Nephron progenitor cell (in vitro differentiated cells): ENCODE results near the gene DCLK1.

ENCODE experiments used
- DNase-seq: peaks from one replicate; pipeline ENCODE4 v3.0.0; 2021
- H3K27ac Mint-ChIP-seq: 2 replicates; pipeline ENCODE4 v1.8.0; 2021; ENCODE audit warnings: mild to moderate bottlenecking, moderate library complexity, mixed read lengths
- H3K27me3 Mint-ChIP-seq: 2 replicates; pipeline ENCODE4 v1.8.0; 2021; ENCODE audit warnings: mild to moderate bottlenecking, low read depth, mixed read lengths; ENCODE audit not compliant: poor library complexity
- H3K36me3 Mint-ChIP-seq: 2 replicates; pipeline ENCODE4 v1.8.0; 2021; ENCODE audit warnings: low read depth, mixed read lengths
- H3K4me1 Mint-ChIP-seq: 2 replicates; pipeline ENCODE4 v1.8.0; 2021; ENCODE audit warnings: mixed read lengths
- H3K4me3 Mint-ChIP-seq: 2 replicates; pipeline ENCODE4 v1.8.0; 2021; ENCODE audit warnings: mild to moderate bottlenecking, moderate library complexity, mixed read lengths
- H3K9me3 Mint-ChIP-seq: 2 replicates; pipeline ENCODE4 v1.8.0; 2021; ENCODE audit warnings: mild to moderate bottlenecking, moderate library complexity, mixed read lengths
- CTCF ChIP-seq: fragments of 200-600 bp; sonication (generic); IDR thresholded peaks from 2 replicates; pipeline ENCODE4 v1.5.0; 2021; ENCODE audit warnings: antibody characterized with exemption

The DCLK1 gene

GRCh38 chr13:35747594-35747993 is 383.6 kb downstream of the DCLK1 start:
- no peak overlapping the region for H3K27ac Mint-ChIP-seq
- peaks cover 22% of the 10 kb centered on the region for H3K4me1 Mint-ChIP-seq
- peaks cover 14% of the 10 kb centered on the region for H3K36me3 Mint-ChIP-seq
- TF ChIP-seq CTCF, result no peak
- peaks cover 47% of the 10 kb centered on the region for H3K9me3 Mint-ChIP-seq
- H3K4me3 Mint-ChIP-seq, result no peak overlapping the region
- no peak for DNase-seq
- H3K27me3 Mint-ChIP-seq, result peaks cover 4% of the 10 kb centered on the region

GRCh38 chr13:35744566-35745178 is 386.5 kb downstream of the DCLK1 start:
- Mint-ChIP-seq H3K4me1 (peaks cover 28% of the 10 kb centered on the region), H3K9me3 (peaks cover 39% of the 10 kb centered on the region), H3K27me3 (no peaks in the 10 kb centered on the region), H3K36me3 (peaks cover 3% of the 10 kb centered on the region), H3K4me3 (peak overlapping the region; percentile 1), H3K27ac (peak overlapping the region; percentile 55)
- DNase-seq, result peak; percentile 20
- no peak for TF ChIP-seq CTCF

GRCh38 chr13:35744144-35744543 is 387.0 kb downstream of the DCLK1 start:
- Mint-ChIP-seq H3K4me1 (peaks cover 28% of the 10 kb centered on the region), H3K27me3 (no peaks in the 10 kb centered on the region), H3K27ac (no peak overlapping the region), H3K36me3 (no peaks in the 10 kb centered on the region), H3K4me3 (no peak overlapping the region), H3K9me3 (peaks cover 35% of the 10 kb centered on the region)
- TF ChIP-seq CTCF, result no peak
- DNase-seq, result no peak

GRCh38 chr13:35743165-35743564 is 388.0 kb downstream of the DCLK1 start:
- no peaks in the 10 kb centered on the region for H3K36me3 Mint-ChIP-seq
- peaks cover 28% of the 10 kb centered on the region for H3K4me1 Mint-ChIP-seq
- no peak overlapping the region for H3K27ac Mint-ChIP-seq
- no peak overlapping the region for H3K4me3 Mint-ChIP-seq
- no peak for TF ChIP-seq CTCF
- H3K9me3 Mint-ChIP-seq, result peaks cover 29% of the 10 kb centered on the region
- no peaks in the 10 kb centered on the region for H3K27me3 Mint-ChIP-seq
- DNase-seq, result no peak

GRCh38 chr13:35741657-35742056 is 389.5 kb downstream of the DCLK1 start:
- Mint-ChIP-seq H3K4me3 (no peak overlapping the region), H3K36me3 (no peaks in the 10 kb centered on the region), H3K27me3 (peaks cover 3% of the 10 kb centered on the region), H3K27ac (peak overlapping the region; percentile 40), H3K4me1 (peaks cover 28% of the 10 kb centered on the region), H3K9me3 (peaks cover 29% of the 10 kb centered on the region)
- no peak for TF ChIP-seq CTCF
- DNase-seq, result no peak

GRCh38 chr13:35736876-35737275 is 394.3 kb downstream of the DCLK1 start:
- Mint-ChIP-seq H3K4me1 (peaks cover 30% of the 10 kb centered on the region), H3K4me3 (no peak overlapping the region), H3K9me3 (peaks cover 17% of the 10 kb centered on the region), H3K36me3 (no peaks in the 10 kb centered on the region), H3K27ac (no peak overlapping the region), H3K27me3 (peaks cover 3% of the 10 kb centered on the region)
- no peak for TF ChIP-seq CTCF
- DNase-seq, result no peak
